GM12891 (cell line): ENCODE results near the gene MCOLN2.

ENCODE experiments used
- POLR2A ChIP-seq: IDR thresholded peaks from 2 replicates; pipeline ENCODE4 v1.6.1; 2011; ENCODE audit warnings: low read depth, low read length, control low read depth
- TAF1 ChIP-seq: IDR thresholded peaks from 2 replicates; pipeline ENCODE4 v1.6.1; 2011; ENCODE audit warnings: low read depth, low read length, control low read depth

DNA sequence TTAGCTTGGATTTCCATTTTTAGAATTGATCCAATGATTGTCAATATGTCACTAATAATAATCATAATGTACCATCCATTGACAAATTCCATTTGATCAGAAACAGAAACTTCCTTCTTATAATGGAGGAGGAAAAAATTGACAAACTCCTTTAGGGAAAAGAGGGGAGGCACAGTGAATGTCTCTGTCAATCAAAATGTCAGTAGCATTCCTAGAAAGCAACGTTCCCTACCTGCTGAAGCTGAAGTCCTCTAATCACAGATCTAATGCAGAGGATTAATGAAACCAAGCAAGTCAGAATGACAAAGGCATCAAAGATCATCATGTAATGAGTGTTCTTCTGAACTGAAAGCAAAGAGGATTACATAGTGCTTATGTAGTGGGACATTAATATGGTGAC lies 29.0 kb upstream of the MCOLN2 start:
- TF ChIP-seq POLR2A: no peak
- TF ChIP-seq TAF1: no peak
